8988T (cell line): ENCODE results near the gene IFNL1.
"Not testable (repeated sequence)": the region's sequence is repeated elsewhere in the genome, so short reads cannot be mapped to it uniquely, and the experiment has no call there.

ENCODE experiments used
- DNase-seq: peaks from one replicate; pipeline ENCODE4 v3.0.0; 2011

Gene IFNL1

GRCh38 chr19:39332738-39333137 is 36.5 kb downstream of the IFNL1 start:
- peak; percentile 48 for DNase-seq

DNA sequence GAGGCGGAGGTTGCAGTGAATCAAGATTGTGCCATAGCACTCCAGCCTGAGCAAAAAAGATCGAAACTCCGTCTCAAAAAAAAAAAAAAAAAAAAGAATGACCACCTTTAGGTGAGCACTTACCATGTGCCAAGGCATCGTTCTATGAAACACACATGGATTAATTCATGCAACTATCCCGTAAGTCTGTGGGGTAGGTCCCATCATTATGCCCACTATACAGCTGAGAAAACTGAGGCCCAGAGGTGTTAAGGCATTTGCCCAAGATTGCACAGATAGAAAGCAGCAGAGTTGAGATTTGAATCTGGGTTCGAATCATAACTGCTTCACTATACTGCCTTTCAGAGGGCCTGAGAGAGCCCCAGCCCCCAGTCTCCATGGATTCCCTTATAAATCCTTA is 37.3 kb downstream of the IFNL1 start:
- no peak for DNase-seq

DNA sequence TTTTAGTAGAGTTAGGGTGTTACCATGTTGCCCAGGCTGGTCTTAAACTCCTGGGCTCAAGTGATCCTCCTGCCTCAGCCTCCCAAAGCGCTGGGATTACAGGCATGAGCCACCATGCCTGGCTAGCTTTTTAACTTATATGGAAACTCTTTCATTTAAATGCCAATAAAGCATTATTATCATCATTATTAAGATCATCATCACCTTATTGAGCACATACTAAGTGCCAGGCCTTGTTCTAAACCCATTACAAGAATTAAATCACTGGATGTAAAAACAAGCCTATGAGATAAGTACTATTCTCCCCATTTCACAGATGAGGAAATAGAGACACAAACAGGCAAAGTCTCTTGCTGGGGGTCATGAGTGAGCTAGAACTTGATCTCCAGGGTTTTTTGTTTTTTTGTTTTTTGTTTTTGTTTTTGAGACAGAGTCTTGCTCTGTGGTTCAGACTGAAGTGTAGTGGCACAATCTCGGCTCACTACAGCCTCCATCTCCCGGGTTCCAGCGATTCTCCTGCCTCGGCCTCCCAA is 38.3 kb downstream of the IFNL1 start:
- DNase-seq, result no peak

GRCh38 chr19:39335168-39335548 is 39.0 kb downstream of the IFNL1 start:
- DNase-seq, result peak; percentile 56

GRCh38 chr19:39336483-39336882 is 40.3 kb downstream of the IFNL1 start:
- DNase-seq, result no peak

- no peak for DNase-seq
Observed at GRCh38 chr19:39339674-39340073, 43.5 kb downstream of the IFNL1 start.

DNA sequence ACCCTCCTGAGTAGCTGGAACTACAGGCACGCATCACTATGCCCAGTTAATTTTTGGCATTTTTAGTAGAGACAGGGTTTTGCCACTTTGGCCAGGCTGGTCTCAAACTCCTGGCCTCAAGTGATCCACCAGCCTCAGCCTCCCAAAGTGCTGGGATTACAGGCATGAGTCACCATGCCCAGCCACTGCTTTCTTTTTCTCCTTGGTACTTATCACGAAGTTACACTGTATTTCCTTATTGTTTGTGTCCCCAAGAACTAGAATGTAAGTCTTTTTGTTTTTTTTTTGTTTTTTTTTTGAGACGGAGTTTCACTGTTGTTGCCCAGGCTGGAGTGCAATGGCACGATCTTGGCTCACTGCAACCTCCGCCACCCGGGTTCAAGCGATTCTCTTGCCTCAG is 43.9 kb downstream of the IFNL1 start:
- DNase-seq, result not testable (repeated sequence)

DNA sequence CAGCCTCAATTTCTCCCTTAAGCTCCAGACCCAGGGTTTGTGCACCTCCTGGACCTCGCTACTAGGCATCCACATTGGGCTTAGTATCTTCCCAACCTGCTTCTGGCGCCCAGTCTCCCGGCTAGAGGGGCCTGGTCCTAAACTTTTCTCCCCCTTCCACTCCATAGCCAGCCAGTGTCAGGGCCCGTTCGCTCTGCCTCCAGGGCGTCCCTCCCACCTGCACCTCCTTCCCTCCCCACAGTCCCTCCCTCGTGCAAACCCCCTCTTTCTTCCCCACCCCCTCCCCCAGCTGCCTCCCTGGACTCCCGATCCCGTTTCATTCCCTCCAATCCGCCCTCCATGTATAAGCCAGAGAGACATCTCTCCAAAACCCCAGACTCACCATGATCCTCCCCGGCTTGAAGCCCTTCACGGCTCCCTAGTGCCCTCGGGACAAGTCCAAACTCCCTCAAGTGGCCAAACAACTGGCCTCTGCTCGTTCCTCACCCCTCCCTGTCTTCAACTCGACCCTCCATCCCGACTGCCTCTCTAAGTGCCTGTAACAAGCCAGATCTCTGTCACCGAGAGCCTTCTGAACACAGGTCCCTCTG is 45.0 kb downstream of the IFNL1 start:
- DNase-seq, result peak; percentile 82

GRCh38 chr19:39341719-39342604 is 45.8 kb downstream of the IFNL1 start, which contains the start of gene SAMD4B:
Gene SAMD4B, plus strand, starts transcription at chr19:39342421. Its CDS starts 14,473 bp downstream, at chr19:39356894.
- peak; percentile 100 for DNase-seq

DNA sequence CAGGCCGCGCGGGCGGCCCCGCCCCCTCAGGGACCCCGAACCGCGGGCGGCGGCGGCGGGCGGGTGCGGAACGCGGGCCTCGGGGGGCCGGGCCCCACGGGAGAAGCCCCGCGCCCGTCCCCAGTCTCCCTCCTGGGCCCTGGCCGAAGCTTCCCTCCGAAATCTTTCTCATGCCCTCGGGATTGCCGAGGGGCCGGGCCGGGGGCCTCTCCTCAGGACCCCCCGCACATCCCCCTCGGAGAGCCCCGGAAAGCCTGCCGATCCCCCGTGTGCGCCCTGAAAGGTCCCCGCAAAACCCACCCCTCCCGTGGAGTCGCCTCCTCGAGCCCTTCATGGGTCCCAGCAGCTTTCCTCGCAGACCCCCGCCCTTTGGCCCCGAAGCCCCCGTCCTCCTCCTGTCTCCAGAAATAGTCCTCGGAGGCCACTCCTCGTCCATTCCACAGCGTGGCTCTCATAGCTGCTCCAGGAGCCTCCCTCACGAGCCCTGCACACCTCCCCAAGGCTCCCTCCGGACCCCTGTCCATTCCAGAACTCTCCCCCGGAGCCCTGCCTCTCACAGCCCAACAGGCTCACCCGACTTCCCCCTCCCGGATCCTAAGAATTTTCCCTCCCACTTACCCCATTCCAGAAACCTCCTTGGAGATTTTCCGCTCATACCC is 46.6 kb downstream of the IFNL1 start:
- no peak for DNase-seq

DNA sequence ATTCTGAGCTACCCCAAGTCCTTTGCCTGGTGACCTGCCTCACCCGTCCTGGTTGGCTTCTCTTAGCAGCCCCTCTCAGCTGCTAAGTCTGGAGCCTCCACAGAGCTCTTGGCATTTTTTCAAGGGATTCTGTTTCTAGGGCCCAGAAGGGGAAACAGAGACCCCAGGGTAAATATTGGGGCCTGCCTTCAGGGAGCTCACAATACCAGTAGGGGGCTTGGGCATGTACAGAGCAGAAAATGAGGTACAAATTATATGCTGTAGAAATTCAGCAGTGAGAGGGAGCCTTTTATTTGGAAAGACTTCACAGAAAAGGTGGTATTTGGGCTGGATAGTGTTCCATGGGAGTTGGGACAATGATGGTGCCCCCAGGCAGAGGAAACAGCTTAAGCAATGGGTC is 49.7 kb downstream of the IFNL1 start:
- DNase-seq, result no peak

DNA sequence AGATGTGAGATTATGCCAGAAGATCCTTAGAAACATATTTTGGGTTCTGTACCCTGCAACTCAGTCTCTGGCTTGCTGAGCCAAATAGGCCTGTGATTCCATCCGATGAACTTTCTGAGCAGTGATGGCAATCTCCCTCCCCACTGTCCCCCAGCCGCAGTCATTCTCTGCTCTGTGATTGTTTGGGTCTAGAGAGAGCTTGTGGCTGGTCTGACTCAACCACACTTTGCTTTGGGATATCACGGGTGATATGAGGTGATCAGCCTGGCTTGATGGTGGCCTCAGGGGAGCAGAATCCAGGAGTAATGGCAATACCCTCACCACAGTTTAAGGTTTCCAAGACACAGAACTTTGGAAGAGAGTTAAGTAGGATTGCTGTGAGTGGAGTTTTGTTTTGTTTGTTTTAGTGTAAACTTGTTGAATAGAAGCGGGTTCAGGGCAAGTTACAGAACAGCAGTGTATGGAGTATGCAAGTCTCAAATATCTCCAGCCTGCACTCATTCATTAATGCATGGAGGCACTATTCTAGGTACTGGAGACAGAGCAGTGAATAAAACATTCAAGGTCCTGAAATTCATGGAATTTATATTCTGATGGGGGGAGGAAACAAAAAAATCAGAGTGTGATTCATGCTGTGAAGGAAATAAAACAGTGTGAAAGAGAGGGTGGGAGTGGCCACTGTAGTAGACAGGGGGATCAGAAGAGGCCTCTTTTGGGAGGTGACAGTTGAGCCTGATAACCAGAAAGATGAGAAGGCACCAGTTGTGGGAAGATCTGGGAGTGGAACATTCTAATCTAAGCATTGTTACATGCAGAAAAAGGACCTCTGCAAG is 51.3 kb downstream of the IFNL1 start:
- no peak for DNase-seq
